K562 (cell line): ENCODE results near the gene RHBG. TPM values are rescaled to one million over a fixed set of nuclear protein-coding genes. Genes with fewer than 3 reads are reported as not detected.
"Not testable (repeated sequence)": the region's sequence is repeated elsewhere in the genome, so short reads cannot be mapped to it uniquely, and the experiment has no call there.

Experiments
- ATAC-seq: fragments of 200-7000 bp; cut with Tn5 transposase; 3 replicates; pipeline ENCODE4 v1.9.1; 2020; ENCODE audit warnings: moderate library complexity
- BruUV-seq: library from RNA; stranded (reverse); fragments of 400-500 nt; replicated peaks from 2 replicates; lab custom pipeline; 2021; lab: Mats Ljungman, UMichigan
- CTCF ChIA-PET: fragments of 300-600 bp; formaldehyde crosslinking; extraction: SDS; loops from one replicate; lab custom pipeline; 2021; ENCODE audit warnings: low intra/inter-chr PET ratio; lab: Yijun Ruan, JAX
- POLR2A ChIA-PET: fragments of 300-600, 350-650 bp; sonication (Branson Sonifier 250); formaldehyde crosslinking; extraction: SDS; loops from one replicate; lab custom pipeline; 2021; ENCODE audit warnings: antibody characterized with exemption, inconsistent platforms; lab: Yijun Ruan, JAX
- DNase-seq, 4 experiments: peaks; one replicate each; pipeline versions ENCODE4 v3.0.0 to v3.0.0-alpha.2; 2011 to 2018; ENCODE audit warnings: low spot score in 3 of 4, mixed read lengths in 3 of 4; ENCODE audit errors: extremely low read depth in 1 of 4
- FAIRE-seq: peaks from 2 replicates; lab custom pipeline; 2011; peaks lifted over from hg19 to GRCh38; lab: Jason Lieb, UNC
- H2AFZ ChIP-seq: 2 replicates; pipeline ENCODE4 v1.6.0; 2011; ENCODE audit warnings: low read depth, low read length, control low read depth, inconsistent platforms
- H3K27ac ChIP-seq: fragments of 200-600 bp; 3 replicates; pipeline ENCODE4 v1.8.0; 2011; ENCODE audit warnings: low read depth, mild to moderate bottlenecking, control low read depth, inconsistent platforms, low read length, moderate library complexity, mixed read lengths; ENCODE audit errors: extremely low read depth
- H3K27me3 ChIP-seq, 2 experiments: fragments of 300-600 bp in 1 of 2; 2 replicates in 1 of 2; 3 replicates in 1 of 2; pipeline versions ENCODE4 v1.6.0 to v1.8.0; 2011; ENCODE audit warnings: inconsistent platforms in 2 of 2, low read length in 2 of 2, mild to moderate bottlenecking in 1 of 2, mixed read lengths in 1 of 2, moderate library complexity in 1 of 2; ENCODE audit not compliant: control insufficient read depth in 2 of 2, insufficient read depth in 2 of 2
- H3K36me3 ChIP-seq: fragments of 300-600 bp; 3 replicates; pipeline ENCODE4 v1.8.0; 2011; ENCODE audit warnings: mild to moderate bottlenecking, low read length, inconsistent platforms; ENCODE audit not compliant: control insufficient read depth, insufficient read depth
- H3K4me1 ChIP-seq, 2 experiments: fragments of 200-600 bp in 1 of 2; replicated peaks in 1 of 2; 2 replicates in 1 of 2; 3 replicates in 1 of 2; pipeline versions ENCODE4 v1.5.1 to v1.8.0; 2011; ENCODE audit warnings: inconsistent platforms in 2 of 2, low read length in 2 of 2, mild to moderate bottlenecking in 1 of 2, mixed read lengths in 1 of 2, moderate library complexity in 1 of 2; ENCODE audit not compliant: control insufficient read depth in 2 of 2, insufficient read depth in 2 of 2
- H3K4me2 ChIP-seq: 2 replicates; pipeline ENCODE4 v1.6.1; 2011; ENCODE audit warnings: low read length, control low read depth, inconsistent platforms, mixed read lengths; ENCODE audit not compliant: insufficient read depth
- H3K4me3 ChIP-seq: fragments of 200-600 bp; sonication (generic), shearing (Covaris generic); 2 replicates; pipeline ENCODE4 v1.5.1; 2016; ENCODE audit warnings: control low read depth, inconsistent platforms
- H3K79me2 ChIP-seq: fragments of 200-600 bp; 3 replicates; pipeline ENCODE4 v1.8.0; 2011; ENCODE audit warnings: low read length, inconsistent platforms; ENCODE audit not compliant: control insufficient read depth, insufficient read depth
- H3K9ac ChIP-seq, 2 experiments: 2 replicates each; pipeline versions ENCODE4 v1.6.0 to v1.6.1; 2011; ENCODE audit warnings: low read depth in 2 of 2, low read length in 2 of 2, control low read depth in 1 of 2, inconsistent platforms in 1 of 2, mild to moderate bottlenecking in 1 of 2, mixed read lengths in 1 of 2; ENCODE audit not compliant: insufficient read depth in 1 of 2
- H3K9me1 ChIP-seq: one replicate; pipeline ENCODE4 v1.6.0; 2011; ENCODE audit warnings: inconsistent platforms, mild to moderate bottlenecking, low read length, moderate library complexity; ENCODE audit not compliant: control insufficient read depth, insufficient read depth
- H3K9me3 ChIP-seq: replicated peaks from 2 replicates; pipeline ENCODE4 v1.5.1; 2011; ENCODE audit warnings: low read depth, low read length, inconsistent platforms; ENCODE audit not compliant: control insufficient read depth, insufficient read depth
- H4K20me1 ChIP-seq: replicated peaks from 2 replicates; pipeline ENCODE4 v1.6.1; 2011; ENCODE audit warnings: low read length, inconsistent platforms, mixed read lengths; ENCODE audit not compliant: control insufficient read depth, insufficient read depth
- BRF2 ChIP-seq: IDR thresholded peaks from 3 replicates; pipeline ENCODE4 v1.6.1; 2011; ENCODE audit warnings: borderline replicate concordance, mild to moderate bottlenecking; ENCODE audit not compliant: insufficient read length, insufficient read depth
- DLX4 ChIP-seq: fragments of 250-450 bp; sonication (Bioruptor Pico); IDR thresholded peaks from 2 replicates; pipeline ENCODE4 v1.6.1; 2021; ENCODE audit warnings: mild to moderate bottlenecking
- E2F3 ChIP-seq: fragments of 250-450 bp; sonication (Bioruptor Pico); IDR thresholded peaks from 2 replicates; pipeline ENCODE4 v1.4.0; 2020; ENCODE audit warnings: mild to moderate bottlenecking
- ELF2 ChIP-seq: fragments of 250-450 bp; sonication (Bioruptor Pico); IDR thresholded peaks from 2 replicates; pipeline ENCODE4 v1.5.0; 2021; ENCODE audit warnings: mild to moderate bottlenecking
- PHTF2 ChIP-seq: fragments of 250-450 bp; sonication (Bioruptor Pico); IDR thresholded peaks from 2 replicates; pipeline ENCODE4 v1.5.0; 2021; ENCODE audit warnings: mild to moderate bottlenecking
- THRA ChIP-seq: fragments of 450-650 bp; IDR thresholded peaks from 2 replicates; pipeline ENCODE4 v1.6.1; 2017; ENCODE audit warnings: mild to moderate bottlenecking, moderate library complexity
- U2AF2 ChIP-seq: fragments of 200-400 bp; formaldehyde crosslinking; optimal IDR thresholded peaks from 2 replicates; pipeline ENCODE3; 2017; ENCODE audit warnings: low read depth, mild to moderate bottlenecking, low read length
- ZNF124 ChIP-seq: sonication (generic); formaldehyde crosslinking; IDR thresholded peaks from 2 replicates; pipeline ENCODE4 v1.8.1; 2022; ENCODE audit warnings: missing genetic modification reagents
- ZNF589 ChIP-seq: fragments of 200-800 bp; sonication (Bioruptor generic); IDR thresholded peaks from 2 replicates; pipeline ENCODE4 v1.6.1; 2016; ENCODE audit warnings: low read depth, missing genetic modification characterization, missing compliant biosample characterization
- ZNF655 ChIP-seq: fragments of 250-450 bp; sonication (Bioruptor Pico); IDR thresholded peaks from 2 replicates; pipeline ENCODE4 v1.5.0; 2021
- WGBS: fragments of 100-300 bp; shearing (Covaris generic); methylation state at CpG from one replicate; pipeline ENCODE4 v1.1.6; 2016; ENCODE audit warnings: low coverage, mixed read lengths; ENCODE audit not compliant: insufficient coverage; ENCODE audit errors: missing lambda C conversion rate; 5-methylcytosine and 5-hydroxymethylcytosine counted together
- in situ Hi-C: fragments of 300-500 bp; cut with MboI; formaldehyde crosslinking; loops from 4 replicates; pipeline ENCODE4 v1.15.0; 2018; ENCODE audit warnings: inconsistent platforms, mixed read lengths
- intact Hi-C: fragments of 100-400 bp; cut with micrococcal nuclease; formaldehyde crosslinking; loops from 2 replicates; pipeline ENCODE4 v1.14.2; 2022
- polyA plus RNA-seq, 8 experiments: library from polyadenylated mRNA; depleted of rRNA in 4 of 8; stranded (reverse) in 5 of 8; unstranded in 3 of 8; fragments of >200 nt; fragmentation: Nextera tagmentation in 2 of 8; fragmentation: Illumina TruSeq in 1 of 8; extraction: Ambion mirVana in 2 of 8; extraction: Trizol in 1 of 8; gene quantifications; 2 replicates each; pipeline versions ENCODE4 v1.2.1 to v1.2.3, GENCODE V29; 2011 to 2014; ENCODE audit warnings: inconsistent platforms in 1 of 8, missing spikeins in 1 of 8
- total RNA-seq, 7 experiments: library from RNA; depleted of rRNA in 6 of 7; stranded (reverse); fragments of >200 nt in 6 of 7; fragmentation: Illumina TruSeq in 2 of 7; extraction: Trizol in 2 of 7; gene quantifications; 2 replicates each; pipeline versions ENCODE4 v1.2.1 to v1.2.3, GENCODE V29; 2011 to 2021; ENCODE audit warnings: low replicate concordance in 1 of 7

Gene RHBG
- total and polyA plus RNA-seq, 9 of the 15 experiments (the other 6 are each of a cell fraction or from before 2014, with no cell fraction given): not detected

GRCh38 chr1:156352481-156352880 is 16.5 kb upstream of the RHBG start:
- CTCF ChIA-PET, H3K36me3 ChIP-seq, intact Hi-C loops, H3K79me2 ChIP-seq, H3K9me3 ChIP-seq, H3K9me1 ChIP-seq, H2AFZ ChIP-seq, H3K27ac ChIP-seq, ATAC-seq, H3K9ac ChIP-seq, DNase-seq, H4K20me1 ChIP-seq, BruUV-seq, H3K4me3 ChIP-seq, H3K4me1 ChIP-seq, in situ Hi-C loops, FAIRE-seq, H3K4me2 ChIP-seq: not testable (repeated sequence)
- POLR2A ChIA-PET: interaction anchor here (0.6 kb wide), 1 partner anchor 50 kb away, joined by 3 read pairs; no protein-coding TSS in a partner anchor
- H3K27me3 ChIP-seq: peaks cover 13 to 15% of the 10 kb centered on the region in 2 experiments; a peak in 4 of 5 replicates
- WGBS: 29% methylated on average over 11 of the region's 13 CpGs

- peaks cover 20 to 22% of the 10 kb centered on the region in 2 experiments for H3K27me3 ChIP-seq
- no TSS peak for BruUV-seq
- ATAC-seq: no peak
- no peaks in the 10 kb centered on the region for H3K36me3 ChIP-seq
- no peaks in the 10 kb centered on the region for H3K9me1 ChIP-seq
- intact Hi-C loops (no loop called here), in situ Hi-C loops (no loop called here)
- FAIRE-seq: no peak
- H3K4me3 ChIP-seq: no peak overlapping the region
- H3K4me1 ChIP-seq: peaks cover 0 to 6% of the 10 kb centered on the region in 2 experiments; a peak in 2 of 5 replicates
- ChIA-PET POLR2A (interaction anchor here (0.5 to 0.9 kb wide), 2 partner anchors 8 to 9 kb away, joined by 3 to 5 read pairs; no protein-coding TSS in a partner anchor), CTCF (interaction anchor here (2.8 kb wide), 1 partner anchor 89 kb away, joined by 23 read pairs; no protein-coding TSS in a partner anchor)
- H4K20me1 ChIP-seq: no peaks in the 10 kb centered on the region
- peak overlapping the region in 1 of 2 experiments; percentile 80; a peak in 1 of 4 replicates for H3K9ac ChIP-seq
- H2AFZ ChIP-seq: no peak overlapping the region
- WGBS: 12% methylated on average over 6 of the region's 6 CpGs
- H3K4me2 ChIP-seq: peak overlapping the region; percentile 41; the same call in 1 of the 2 replicates
- no peaks in the 10 kb centered on the region for H3K9me3 ChIP-seq
- DNase-seq: no peak
- H3K79me2 ChIP-seq: no peaks in the 10 kb centered on the region
- H3K27ac ChIP-seq: no peak overlapping the region
- TF ChIP-seq THRA: no peak
- no peak for TF ChIP-seq PHTF2 (CRISPR knock-in tag)
- no peak for TF ChIP-seq U2AF2
- TF ChIP-seq ZNF655 (CRISPR knock-in tag): no peak
- no peak for TF ChIP-seq DLX4 (CRISPR knock-in tag)
- no peak for TF ChIP-seq E2F3 (CRISPR knock-in tag)
- no peak for TF ChIP-seq ZNF124 (CRISPR knock-in tag)
- no peak for TF ChIP-seq BRF2
- TF ChIP-seq ZNF589 (CRISPR knock-in tag): no peak
- no peak for TF ChIP-seq ELF2 (CRISPR knock-in tag)
These were observed 12.6 kb upstream of the RHBG start for GRCh38 chr1:156356262-156356874.
